CD4-positive, alpha-beta T cell (primary cell): Measurements from ENCODE around the gene KDM2B. TPM values are rescaled to one million over a fixed set of nuclear protein-coding genes. Genes with fewer than 3 reads are reported as not detected.

Source experiments
- ATAC-seq: fragments of 200-7000 bp; cut with Tn5 transposase; one replicate; pipeline ENCODE4 v1.10.0; 2022; ENCODE audit warnings: mild to moderate bottlenecking; ENCODE audit not compliant: poor library complexity
- CTCF ChIA-PET: fragments of 350-600 bp; sonication (Branson Sonifier 250); formaldehyde crosslinking; loops from one replicate; lab custom pipeline; 2021; ENCODE audit warnings: antibody characterized with exemption, inconsistent platforms; lab: Charles Lee
- POLR2A ChIA-PET: fragments of 350-600 bp; sonication (Branson Sonifier 250); formaldehyde crosslinking; loops from one replicate; lab custom pipeline; 2021; ENCODE audit warnings: antibody characterized with exemption, inconsistent platforms; lab: Charles Lee
- DNase-seq, 14 experiments: peaks; one replicate each; pipeline ENCODE4 v3.0.0-alpha.2; 2013 to 2020; ENCODE audit warnings: mixed read lengths in 2 of 14
- H3K27ac ChIP-seq, 2 donors: one replicate each; pipeline versions ENCODE4 v1.5.1 to v1.7.0; 2013; ENCODE audit warnings: low read length in 2 of 2, low read depth in 1 of 2, mild to moderate bottlenecking in 1 of 2
- H3K27me3 ChIP-seq, 2 experiments: 1 replicate in 1 of 2; 2 replicates in 1 of 2; pipeline versions ENCODE4 v1.6.1 to v1.7.0; 2013; ENCODE audit warnings: low read length in 2 of 2, control low read depth in 1 of 2, mild to moderate bottlenecking in 1 of 2, moderate library complexity in 1 of 2; ENCODE audit not compliant: insufficient read depth in 2 of 2, control insufficient read depth in 1 of 2
- H3K36me3 ChIP-seq: one replicate; pipeline ENCODE4 v1.6.1; 2013; ENCODE audit warnings: low read length, control low read depth; ENCODE audit not compliant: insufficient read depth
- H3K4me1 ChIP-seq: one replicate; pipeline ENCODE4 v1.6.1; 2013; ENCODE audit warnings: low read length, control low read depth; ENCODE audit not compliant: insufficient read depth
- H3K4me3 ChIP-seq: one replicate; pipeline ENCODE4 v1.5.1; 2013; ENCODE audit warnings: mild to moderate bottlenecking, low read length, moderate library complexity
- H3K9me3 ChIP-seq, 2 experiments: 1 replicate in 1 of 2; 2 replicates in 1 of 2; pipeline versions ENCODE4 v1.6.1 to v1.7.0; 2013; ENCODE audit warnings: low read length in 2 of 2, mild to moderate bottlenecking in 2 of 2, control low read depth in 1 of 2, moderate library complexity in 1 of 2; ENCODE audit not compliant: control insufficient read depth in 1 of 2, insufficient read depth in 1 of 2
- H3K27ac Mint-ChIP-seq: one replicate; pipeline ENCODE4 v1.8.0; 2020; ENCODE audit warnings: mixed read lengths
- H3K27me3 Mint-ChIP-seq: one replicate; pipeline ENCODE4 v1.8.0; 2021; ENCODE audit warnings: mixed read lengths
- H3K36me3 Mint-ChIP-seq: one replicate; pipeline ENCODE4 v1.8.0; 2021; ENCODE audit warnings: low read depth, mixed read lengths
- H3K4me1 Mint-ChIP-seq: one replicate; pipeline ENCODE4 v1.8.0; 2021; ENCODE audit warnings: low read depth, mixed read lengths
- H3K4me3 Mint-ChIP-seq: one replicate; pipeline ENCODE4 v1.8.0; 2020; ENCODE audit warnings: mild to moderate bottlenecking, mixed read lengths
- H3K9me3 Mint-ChIP-seq: one replicate; pipeline ENCODE4 v1.8.0; 2020; ENCODE audit warnings: mixed read lengths
- intact Hi-C, 2 experiments: fragments of 100-400 bp; cut with DNase I in 1 of 2; cut with micrococcal nuclease in 1 of 2; formaldehyde crosslinking; loops; one replicate each; pipeline versions ENCODE4 v1.15.1 to v1.9.0; 2023 to 2025; cut with DNase I, micrococcal nuclease
- total RNA-seq, 174 experiments: library from RNA in 2 of 174; stranded (reverse) in 2 of 174; gene quantifications; one replicate each; pipeline ENCODE4 v1.2.3 and lab custom pipeline; 2021 to 2026
- TF ChIP-seq, protein P1 (sequence below): fragments of 200-600 bp; IDR thresholded peaks from one replicate; pipeline ENCODE4 v1.8.0; 2022; ENCODE audit warnings: antibody characterized with exemption, mild to moderate bottlenecking

The KDM2B gene
- total RNA-seq, 2 experiments from 2014 or later, result 60.4 to 62.6 TPM

DNA sequence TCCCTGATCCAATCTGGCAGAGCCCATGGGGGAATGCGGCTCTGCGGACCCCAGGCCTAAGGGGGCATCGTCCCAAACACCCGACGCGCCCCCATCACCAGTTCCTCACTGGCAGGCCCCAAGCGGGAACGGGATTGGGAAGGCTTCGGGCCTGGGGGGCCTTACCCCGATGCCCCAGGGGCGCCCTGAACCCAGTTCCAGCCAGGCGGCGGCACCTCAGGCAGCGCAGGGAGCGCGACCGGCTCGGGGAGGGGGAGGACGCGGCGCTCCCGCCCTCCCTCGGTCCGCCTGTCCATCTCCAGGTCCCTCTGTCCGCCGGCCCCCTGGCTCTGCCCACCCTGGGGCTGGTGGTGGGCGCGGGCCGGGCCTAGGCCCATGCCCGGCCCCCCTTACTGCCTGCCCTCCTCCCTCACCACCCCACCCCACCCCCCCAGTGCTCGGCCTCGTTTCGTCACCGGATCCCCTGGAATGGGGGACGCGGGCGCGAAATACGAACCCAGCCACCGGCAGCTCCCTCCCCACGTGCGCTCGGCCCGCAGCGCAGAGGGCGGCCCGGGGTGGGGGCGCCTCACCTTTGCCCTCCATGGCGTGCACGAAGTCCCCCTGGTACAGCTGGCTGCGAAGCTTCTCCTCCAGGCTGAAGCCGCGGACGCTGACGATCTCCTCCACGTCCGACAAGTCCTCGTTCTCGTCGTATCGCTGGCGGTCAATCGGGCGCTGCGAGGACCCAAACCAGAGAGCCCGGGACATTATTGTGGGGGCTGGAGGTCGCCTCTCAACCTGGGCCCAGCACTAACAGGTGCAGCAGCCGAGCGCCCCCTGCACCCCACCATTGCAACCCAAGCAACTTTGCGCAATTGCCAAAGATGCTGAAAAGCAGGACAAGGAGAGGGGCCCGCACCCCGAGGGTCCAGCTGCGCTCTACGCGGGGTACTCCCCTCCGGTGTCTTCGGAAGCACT is 2.3 kb downstream of the KDM2B start:
- H3K9me3 ChIP-seq, result no peaks in the 10 kb centered on the region
- ATAC-seq, result peak; percentile 7
- no peaks in the 10 kb centered on the region for H3K27me3 Mint-ChIP-seq
- ChIA-PET POLR2A (interaction anchor here (0.6 to 6.6 kb wide), 24 partner anchors 9 to 224 kb away, joined by 3 to 147 read pairs (median 5); partner anchors contain the start of genes MORN3, ORAI1, RHOF and SETD1B), CTCF (interaction anchor here (0.9 to 4.8 kb wide), 9 partner anchors 9 to 90 kb away, joined by 3 to 20 read pairs (median 5); partner anchors contain the start of gene ORAI1)
- H3K36me3 ChIP-seq, result peaks cover 26% of the 10 kb centered on the region
- peak overlapping the region; percentile 98 for H3K27ac Mint-ChIP-seq
- peak in 7 of 14 experiments; percentile 6 to 59 (median 28) for DNase-seq
- intact Hi-C loops, result loop anchor here (2.0 to 10.0 kb wide), 2 partner anchors 14 to 74 kb away; no protein-coding TSS in a partner anchor
- no peaks in the 10 kb centered on the region for H3K9me3 Mint-ChIP-seq
- H3K36me3 Mint-ChIP-seq, result peaks cover 28% of the 10 kb centered on the region
- peaks cover 49% of the 10 kb centered on the region for H3K4me1 Mint-ChIP-seq
- peak overlapping the region; percentile 98 for H3K4me3 Mint-ChIP-seq
- H3K27ac ChIP-seq, result peak overlapping the region; percentile 62 to 79
- peak overlapping the region; percentile 63 for H3K4me3 ChIP-seq
- H3K4me1 ChIP-seq, result peaks cover 52% of the 10 kb centered on the region
- TF ChIP-seq, protein P1, sequence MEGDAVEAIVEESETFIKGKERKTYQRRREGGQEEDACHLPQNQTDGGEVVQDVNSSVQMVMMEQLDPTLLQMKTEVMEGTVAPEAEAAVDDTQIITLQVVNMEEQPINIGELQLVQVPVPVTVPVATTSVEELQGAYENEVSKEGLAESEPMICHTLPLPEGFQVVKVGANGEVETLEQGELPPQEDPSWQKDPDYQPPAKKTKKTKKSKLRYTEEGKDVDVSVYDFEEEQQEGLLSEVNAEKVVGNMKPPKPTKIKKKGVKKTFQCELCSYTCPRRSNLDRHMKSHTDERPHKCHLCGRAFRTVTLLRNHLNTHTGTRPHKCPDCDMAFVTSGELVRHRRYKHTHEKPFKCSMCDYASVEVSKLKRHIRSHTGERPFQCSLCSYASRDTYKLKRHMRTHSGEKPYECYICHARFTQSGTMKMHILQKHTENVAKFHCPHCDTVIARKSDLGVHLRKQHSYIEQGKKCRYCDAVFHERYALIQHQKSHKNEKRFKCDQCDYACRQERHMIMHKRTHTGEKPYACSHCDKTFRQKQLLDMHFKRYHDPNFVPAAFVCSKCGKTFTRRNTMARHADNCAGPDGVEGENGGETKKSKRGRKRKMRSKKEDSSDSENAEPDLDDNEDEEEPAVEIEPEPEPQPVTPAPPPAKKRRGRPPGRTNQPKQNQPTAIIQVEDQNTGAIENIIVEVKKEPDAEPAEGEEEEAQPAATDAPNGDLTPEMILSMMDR, result no peak
- H3K27me3 ChIP-seq, result no peaks in the 10 kb centered on the region

DNA sequence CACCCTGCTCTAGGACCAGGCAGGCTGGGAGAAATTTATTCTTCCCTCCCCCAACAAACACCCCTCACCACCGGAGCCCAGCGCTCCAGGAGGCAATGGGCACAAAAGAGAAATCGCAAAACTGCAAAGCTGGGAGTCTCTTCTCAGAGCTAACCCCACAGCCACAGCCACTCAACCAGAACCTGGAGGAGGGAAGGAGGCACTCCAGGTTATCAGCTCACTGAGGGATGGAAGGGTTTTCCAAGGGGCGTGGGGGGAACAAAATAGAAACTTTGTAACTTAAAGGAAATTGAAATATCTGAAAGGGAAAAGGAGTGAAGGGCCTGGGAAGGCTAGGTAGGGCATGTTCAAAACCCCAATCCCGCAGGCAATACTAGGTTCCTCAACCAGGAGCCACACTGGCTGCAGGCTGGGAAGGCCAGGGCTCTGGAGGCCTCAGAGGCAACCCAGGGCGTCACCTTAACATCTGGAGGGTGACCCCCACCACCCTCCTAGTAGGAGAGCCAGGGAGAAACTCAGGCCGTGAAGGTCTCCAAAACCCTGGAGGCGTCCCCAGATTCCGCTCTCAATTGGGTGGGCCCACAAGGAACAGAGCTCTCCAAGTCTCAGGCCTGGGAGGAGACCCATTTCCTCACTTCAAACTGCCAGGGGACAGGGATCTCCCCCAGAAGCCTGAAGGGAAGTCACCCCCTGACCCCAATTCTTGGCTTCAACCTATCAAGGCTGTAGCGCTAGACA is 3.2 kb downstream of the KDM2B start:
- DNase-seq (no peak), ATAC-seq (no peak)
- ChIA-PET CTCF (interaction anchor here (1.2 to 4.8 kb wide), 4 partner anchors 25 to 83 kb away, joined by 3 to 20 read pairs (median 6); partner anchors contain the start of gene ORAI1), POLR2A (interaction anchor here (1.0 to 6.6 kb wide), 4 partner anchors 13 to 94 kb away, joined by 3 to 147 read pairs (median 60); partner anchors contain the start of gene ORAI1)
- Histone ChIP-seq H3K4me1 (peaks cover 45% of the 10 kb centered on the region), H3K36me3 (peaks cover 28% of the 10 kb centered on the region), H3K4me3 (no peak overlapping the region), H3K27ac (peak overlapping the region in 1 of 2 donors; percentile 40), H3K9me3 (no peaks in the 10 kb centered on the region), H3K27me3 (no peaks in the 10 kb centered on the region)
- H3K9me3 Mint-ChIP-seq, result no peaks in the 10 kb centered on the region
- H3K27me3 Mint-ChIP-seq, result no peaks in the 10 kb centered on the region
- peak overlapping the region; percentile 81 for H3K27ac Mint-ChIP-seq
- TF ChIP-seq, protein P1, result no peak
- intact Hi-C loops, result loop anchor here (2.0 to 10.0 kb wide), 2 partner anchors 15 to 73 kb away; no protein-coding TSS in a partner anchor
- H3K4me1 Mint-ChIP-seq, result peaks cover 40% of the 10 kb centered on the region
- peaks cover 29% of the 10 kb centered on the region for H3K36me3 Mint-ChIP-seq
- peak overlapping the region; percentile 82 for H3K4me3 Mint-ChIP-seq
